ENCODE results near the gene RTP3.

DNA sequence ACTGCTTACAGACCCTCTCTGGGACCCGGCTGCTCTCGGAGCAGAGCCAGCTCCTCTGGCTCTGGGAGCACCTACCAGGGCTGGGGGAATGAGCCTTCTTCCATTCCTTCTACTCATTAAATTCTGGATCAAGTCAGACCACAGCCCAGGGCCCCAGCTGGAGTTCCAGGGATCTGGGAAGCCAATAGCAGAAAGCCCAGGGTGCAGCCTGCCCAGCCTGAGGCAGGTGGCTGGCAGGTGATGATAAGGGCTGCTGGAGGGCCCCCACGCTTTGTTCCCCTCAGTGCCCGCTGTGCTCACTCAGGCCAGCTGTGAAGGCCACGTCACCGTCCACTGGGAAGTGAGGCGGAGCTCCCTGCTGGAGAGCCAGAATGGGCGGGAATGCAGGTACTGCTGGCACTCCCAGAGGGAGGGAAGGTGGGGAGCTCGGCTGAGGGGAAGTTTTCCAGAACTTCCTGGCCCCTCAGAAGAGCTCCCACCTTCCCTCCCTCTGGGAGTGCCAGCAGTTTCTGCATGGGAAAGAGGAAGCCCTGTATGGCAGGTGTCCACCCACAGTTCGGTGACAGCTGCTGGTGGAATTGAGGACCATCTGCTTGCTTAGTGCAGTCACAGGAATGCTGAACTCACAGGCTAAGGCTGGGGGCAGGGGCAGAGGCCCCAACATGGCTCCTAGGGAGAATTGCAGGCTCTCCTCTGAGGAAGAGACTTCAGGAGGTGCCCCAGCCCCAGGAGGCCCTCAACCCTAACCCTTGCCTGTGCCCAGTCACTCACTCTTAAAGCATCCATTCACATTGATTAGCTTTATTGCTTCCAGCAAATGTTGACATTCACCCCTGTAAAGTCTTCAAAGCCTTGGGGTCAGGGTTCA, 12.6 kb upstream of the RTP3 start:
- TF ChIP-seq CTCF (IDR thresholded peaks at IDR 0.05 in 4 of 5, conservative IDR thresholded peaks at IDR 0.05 in 1 of 5) = no peak
- TF ChIP-seq POLR2A (IDR thresholded peaks at IDR 0.05) = no peak

Data from gastrocnemius medialis (tissue), 4 donors.